H1 (cell line): Measurements from ENCODE around the gene CYLD. TPM values are rescaled to one million over a fixed set of nuclear protein-coding genes. Genes with fewer than 3 reads are reported as not detected.

Experiments used
- HDAC2 ChIP-seq, 2 experiments: fragments of 300-600 bp in 1 of 2; sonication (generic) in 1 of 2; IDR thresholded peaks; 2 replicates each; pipeline ENCODE4 v1.6.1; 2011 to 2012; ENCODE audit warnings: low read depth in 2 of 2, low read length in 2 of 2, mild to moderate bottlenecking in 2 of 2, moderate library complexity in 2 of 2, borderline replicate concordance in 1 of 2, inconsistent platforms in 1 of 2
- RFX5 ChIP-seq: IDR thresholded peaks from 2 replicates; pipeline ENCODE4 v1.6.1; 2011; ENCODE audit warnings: low read depth, low read length, improper control_type of control experiment, borderline replicate concordance
- SAP30 ChIP-seq: fragments of 300-600 bp; sonication (generic); IDR thresholded peaks from 2 replicates; pipeline ENCODE4 v1.7.1; 2012; ENCODE audit warnings: low read length, moderate library complexity, mild to moderate bottlenecking, inconsistent platforms; ENCODE audit not compliant: insufficient read depth, insufficient replicate concordance
- SP1 ChIP-seq: IDR thresholded peaks from 2 replicates; pipeline ENCODE4 v1.6.1; 2011; ENCODE audit warnings: low read depth, low read length
- YY1 ChIP-seq: IDR thresholded peaks from 2 replicates; pipeline ENCODE4 v1.6.1; 2011; ENCODE audit warnings: low read depth, mild to moderate bottlenecking, low read length
- polyA plus RNA-seq, 7 experiments: library from polyadenylated mRNA; depleted of rRNA in 3 of 7; stranded (reverse) in 5 of 7; unstranded in 2 of 7; fragments of >200 nt in 5 of 7; fragments of 200-250 nt in 2 of 7; gene quantifications; 1 replicate in 5 of 7; 2 replicates in 1 of 7; 4 replicates in 1 of 7; pipeline versions ENCODE4 v1.2.1 to v1.2.3, GENCODE V29; 2011 to 2013; ENCODE audit warnings: missing spikeins in 2 of 7, mixed read lengths in 2 of 7
- total RNA-seq: library from RNA; stranded (reverse); fragmentation: NEBNext Ultra II Directional; extraction: Animal tissue kit (Norgen Biotek cat#: 25700); gene quantifications from 2 replicates; pipeline ENCODE4 v1.2.1, GENCODE V29; 2021
- TF ChIP-seq, protein P1 (sequence below): IDR thresholded peaks from 2 replicates; pipeline ENCODE4 v1.6.1; 2011; ENCODE audit warnings: low read depth, mild to moderate bottlenecking, low read length; ENCODE audit not compliant: insufficient read depth

CYLD gene
- total and polyA plus RNA-seq, 2 of the 8 experiments (the other 6 are each of a cell fraction or from before 2014, with no cell fraction given) = 3.7 to 18.8 TPM

DNA sequence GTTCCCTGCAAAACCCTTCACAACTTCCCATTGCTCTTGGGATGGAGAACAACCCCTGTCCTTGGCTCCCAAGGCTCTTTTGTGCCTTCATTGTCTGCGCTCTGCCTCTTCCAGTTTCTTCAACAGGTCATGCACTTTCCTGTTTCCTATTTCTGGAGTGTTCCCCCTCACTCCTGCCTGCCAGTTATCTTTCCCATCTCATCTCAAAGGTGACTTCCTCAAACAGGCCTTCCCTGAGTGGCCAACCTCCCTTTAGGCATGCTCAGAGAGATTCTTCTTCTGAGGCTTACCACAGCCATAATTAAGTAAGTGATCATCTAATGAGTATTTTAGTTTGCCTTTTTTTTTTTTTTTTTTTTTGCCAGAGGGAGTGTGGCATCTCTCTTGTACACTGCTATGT is 2.9 kb upstream of the CYLD start (continued):
- TF ChIP-seq YY1 (no peak), RFX5 (no peak), SAP30 (no peak), SP1 (no peak), HDAC2 (IDR thresholded peaks at IDR 0.05; ENCODE audit: borderline replicate concordance in 1 of 2, low read depth in 2 of 2, low read length in 2 of 2) (no peak)
- TF ChIP-seq, protein P1, sequence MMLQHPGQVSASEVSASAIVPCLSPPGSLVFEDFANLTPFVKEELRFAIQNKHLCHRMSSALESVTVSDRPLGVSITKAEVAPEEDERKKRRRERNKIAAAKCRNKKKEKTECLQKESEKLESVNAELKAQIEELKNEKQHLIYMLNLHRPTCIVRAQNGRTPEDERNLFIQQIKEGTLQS = no peak
